Glutamatergic neuron (in vitro differentiated cells): ENCODE measurements around the gene PCDHGC5. TPM values are rescaled to one million over a fixed set of nuclear protein-coding genes. Genes with fewer than 3 reads are reported as not detected.

Source experiments
- DNase-seq: peaks from one replicate; pipeline ENCODE4 v3.0.0; 2022
- H3K27ac Mint-ChIP-seq: one replicate; pipeline ENCODE4 v1.8.0; 2020; ENCODE audit warnings: mild to moderate bottlenecking, mixed read lengths, inconsistent platforms; ENCODE audit not compliant: unreplicated experiment
- H3K27me3 Mint-ChIP-seq: one replicate; pipeline ENCODE4 v1.8.0; 2020; ENCODE audit warnings: mild to moderate bottlenecking, moderate library complexity, mixed read lengths, inconsistent platforms; ENCODE audit not compliant: unreplicated experiment
- H3K36me3 Mint-ChIP-seq: one replicate; pipeline ENCODE4 v1.8.0; 2020; ENCODE audit warnings: mild to moderate bottlenecking, mixed read lengths, inconsistent platforms; ENCODE audit not compliant: unreplicated experiment
- H3K4me1 Mint-ChIP-seq: one replicate; pipeline ENCODE4 v1.8.0; 2020; ENCODE audit warnings: mild to moderate bottlenecking, low read depth, mixed read lengths, inconsistent platforms; ENCODE audit not compliant: unreplicated experiment
- H3K4me3 Mint-ChIP-seq: one replicate; pipeline ENCODE4 v1.8.0; 2020; ENCODE audit warnings: mild to moderate bottlenecking, mixed read lengths, inconsistent platforms; ENCODE audit not compliant: unreplicated experiment
- H3K9me3 Mint-ChIP-seq: one replicate; pipeline ENCODE4 v1.8.0; 2020; ENCODE audit warnings: mild to moderate bottlenecking, moderate library complexity, mixed read lengths, inconsistent platforms; ENCODE audit not compliant: unreplicated experiment
- CTCF ChIP-seq: fragments of 200-600 bp; sonication (generic); IDR thresholded peaks from one replicate; pipeline ENCODE4 v1.5.0; 2021; ENCODE audit not compliant: partially characterized antibody, unreplicated experiment
- total RNA-seq: library from RNA; stranded (reverse); fragmentation: NEBNext Ultra II Directional; extraction: Animal tissue kit (Norgen Biotek cat#: 25700); gene quantifications from one replicate; pipeline ENCODE4 v1.2.1, GENCODE V29; 2021; ENCODE audit not compliant: unreplicated experiment

PCDHGC5 gene
- total RNA-seq, 1 donor from 2014 or later = 4.0 TPM

GRCh38 chr5:141508798-141509611 lies 20.1 kb downstream of the PCDHGC5 start:
- H3K4me1 Mint-ChIP-seq = peaks cover 36% of the 10 kb centered on the region
- H3K27me3 Mint-ChIP-seq = peaks cover 24% of the 10 kb centered on the region
- peak overlapping the region; percentile 84 for H3K4me3 Mint-ChIP-seq
- H3K27ac Mint-ChIP-seq = peak overlapping the region; percentile 95
- peaks cover 29% of the 10 kb centered on the region for H3K9me3 Mint-ChIP-seq
- H3K36me3 Mint-ChIP-seq = peaks cover 6% of the 10 kb centered on the region
- DNase-seq = peak; percentile 75
- no peak for TF ChIP-seq CTCF

GRCh38 chr5:141510160-141510559 lies 21.3 kb downstream of the PCDHGC5 start:
- H3K36me3 Mint-ChIP-seq = peaks cover 6% of the 10 kb centered on the region
- no peak for DNase-seq
- no peak overlapping the region for H3K4me3 Mint-ChIP-seq
- peaks cover 25% of the 10 kb centered on the region for H3K27me3 Mint-ChIP-seq
- TF ChIP-seq CTCF = no peak
- H3K9me3 Mint-ChIP-seq = peaks cover 31% of the 10 kb centered on the region
- peak overlapping the region; percentile 95 for H3K27ac Mint-ChIP-seq
- peaks cover 42% of the 10 kb centered on the region for H3K4me1 Mint-ChIP-seq

- H3K4me3 Mint-ChIP-seq = no peak overlapping the region
- peaks cover 50% of the 10 kb centered on the region for H3K4me1 Mint-ChIP-seq
Observed at GRCh38 chr5:141510850-141511601, 22.1 kb downstream of the PCDHGC5 start.

GRCh38 chr5:141511771-141512325 lies 23.0 kb downstream of the PCDHGC5 start:
- H3K36me3 Mint-ChIP-seq = peaks cover 6% of the 10 kb centered on the region
- TF ChIP-seq CTCF = no peak
- no peak overlapping the region for H3K27ac Mint-ChIP-seq
- no peak overlapping the region for H3K4me3 Mint-ChIP-seq
- H3K4me1 Mint-ChIP-seq = peaks cover 59% of the 10 kb centered on the region
- H3K9me3 Mint-ChIP-seq = peaks cover 34% of the 10 kb centered on the region
- peaks cover 20% of the 10 kb centered on the region for H3K27me3 Mint-ChIP-seq
- no peak for DNase-seq

More at GRCh38 chr5:141510850-141511601, 22.1 kb downstream of the PCDHGC5 start:
- Mint-ChIP-seq H3K27ac (no peak overlapping the region), H3K27me3 (peaks cover 20% of the 10 kb centered on the region), H3K36me3 (peaks cover 6% of the 10 kb centered on the region), H3K9me3 (peaks cover 34% of the 10 kb centered on the region)
- no peak for DNase-seq
- TF ChIP-seq CTCF = no peak
